GM23338 (cell line): ENCODE measurements around the gene MAPRE2. TPM values are rescaled to one million over a fixed set of nuclear protein-coding genes. Genes with fewer than 3 reads are reported as not detected.

ENCODE experiments used
- ATAC-seq: fragments of 200-7000 bp; cut with Tn5 transposase; 3 replicates; pipeline ENCODE4 v1.9.1; 2020
- DNase-seq: peaks from one replicate; pipeline ENCODE4 v3.0.0-alpha.2; 2015; ENCODE audit warnings: low spot score
- H2AFZ ChIP-seq: fragments of 200-600 bp; sonication (generic); 2 replicates; pipeline ENCODE4 v1.8.0; 2016; ENCODE audit warnings: antibody characterized with exemption, mild to moderate bottlenecking, moderate library complexity
- H3F3A ChIP-seq: fragments of 200-600 bp; sonication (generic); replicated peaks from 2 replicates; pipeline ENCODE4 v1.8.0; 2017; ENCODE audit warnings: antibody characterized with exemption, mixed run types, low read depth
- H3K27ac ChIP-seq: fragments of 200-600 bp; sonication (generic); 2 replicates; pipeline ENCODE4 v1.6.1; 2016; ENCODE audit warnings: low read depth
- H3K27me3 ChIP-seq: fragments of 200-600 bp; sonication (generic); 2 replicates; pipeline ENCODE4 v1.8.0; 2016; ENCODE audit warnings: mild to moderate bottlenecking, mixed run types, moderate library complexity; ENCODE audit not compliant: insufficient read depth
- H3K36me3 ChIP-seq: fragments of 200-600 bp; sonication (generic); 2 replicates; pipeline ENCODE4 v1.8.0; 2016; ENCODE audit warnings: mild to moderate bottlenecking; ENCODE audit not compliant: insufficient read depth
- H3K4me1 ChIP-seq: fragments of 200-600 bp; sonication (generic); 2 replicates; pipeline ENCODE4 v1.8.0; 2016; ENCODE audit warnings: mild to moderate bottlenecking, moderate library complexity; ENCODE audit not compliant: insufficient read depth
- H3K4me2 ChIP-seq: fragments of 200-600 bp; sonication (generic); 2 replicates; pipeline ENCODE4 v1.7.1; 2017; ENCODE audit warnings: mixed run types
- H3K4me3 ChIP-seq: fragments of 200-600 bp; sonication (generic); 2 replicates; pipeline ENCODE4 v1.6.1; 2016; ENCODE audit warnings: mixed run types
- H3K79me2 ChIP-seq: fragments of 200-600 bp; sonication (generic); replicated peaks from 2 replicates; pipeline ENCODE4 v1.8.0; 2017; ENCODE audit warnings: mild to moderate bottlenecking; ENCODE audit not compliant: insufficient read depth
- H3K9me2 ChIP-seq: fragments of 200-600 bp; sonication (generic); 2 replicates; pipeline ENCODE4 v1.8.0; 2017; ENCODE audit not compliant: insufficient read depth
- H4K20me1 ChIP-seq: fragments of 200-600 bp; sonication (generic); replicated peaks from 2 replicates; pipeline ENCODE4 v1.8.0; 2017; ENCODE audit warnings: mild to moderate bottlenecking; ENCODE audit not compliant: insufficient read depth
- H3K27ac Mint-ChIP-seq: 2 replicates; pipeline ENCODE4 v1.8.0; 2020; ENCODE audit warnings: inconsistent platforms, mild to moderate bottlenecking, moderate library complexity, mixed read lengths
- H3K27me3 Mint-ChIP-seq: 3 replicates; pipeline ENCODE4 v1.8.0; 2022; ENCODE audit warnings: low read depth, mild to moderate bottlenecking, moderate library complexity, mixed read lengths, inconsistent platforms; ENCODE audit not compliant: insufficient read depth, poor library complexity
- H3K36me3 Mint-ChIP-seq: 3 replicates; pipeline ENCODE4 v1.8.0; 2021; ENCODE audit warnings: low read depth, mild to moderate bottlenecking, inconsistent platforms, moderate library complexity, mixed read lengths
- H3K4me1 Mint-ChIP-seq: 3 replicates; pipeline ENCODE4 v1.8.0; 2020; ENCODE audit warnings: mild to moderate bottlenecking, inconsistent platforms, mixed read lengths
- H3K4me3 Mint-ChIP-seq: 3 replicates; pipeline ENCODE4 v1.8.0; 2021; ENCODE audit warnings: moderate library complexity, mild to moderate bottlenecking, inconsistent platforms, mixed read lengths
- H3K9me3 Mint-ChIP-seq: 3 replicates; pipeline ENCODE4 v1.8.0; 2020; ENCODE audit warnings: moderate library complexity, mild to moderate bottlenecking, inconsistent platforms, mixed read lengths
- CREB1 ChIP-seq: fragments of 250-450 bp; sonication (Bioruptor Pico); IDR thresholded peaks from 2 replicates; pipeline ENCODE4 v1.5.0; 2020; ENCODE audit warnings: low read depth, mild to moderate bottlenecking, moderate library complexity
- EZH2 ChIP-seq: fragments of 200-600 bp; sonication (generic); IDR thresholded peaks from one replicate; pipeline ENCODE4 v1.8.0; 2017; ENCODE audit warnings: antibody characterized with exemption, mild to moderate bottlenecking, low read depth; ENCODE audit not compliant: unreplicated experiment
- EZH2phosphoT487 ChIP-seq: fragments of 200-600 bp; sonication (generic); IDR thresholded peaks from one replicate; pipeline ENCODE4 v1.8.1; 2018; ENCODE audit warnings: antibody characterized with exemption; ENCODE audit not compliant: unreplicated experiment
- JUNB ChIP-seq: IDR thresholded peaks from one replicate; pipeline ENCODE4 v1.6.1; 2016; ENCODE audit warnings: antibody characterized with exemption; ENCODE audit not compliant: unreplicated experiment
- NANOG ChIP-seq: IDR thresholded peaks from 2 replicates; pipeline ENCODE4 v1.6.1; 2016; ENCODE audit warnings: antibody characterized with exemption, borderline replicate concordance
- POLR2AphosphoS5 ChIP-seq: IDR thresholded peaks from 2 replicates; pipeline ENCODE4 v1.6.1; 2016; ENCODE audit warnings: antibody characterized with exemption, low read depth
- REST ChIP-seq: IDR thresholded peaks from one replicate; pipeline ENCODE4 v1.6.1; 2018; ENCODE audit warnings: antibody characterized with exemption; ENCODE audit not compliant: unreplicated experiment
- STAT1 ChIP-seq: IDR thresholded peaks from one replicate; pipeline ENCODE4 v1.6.1; 2016; ENCODE audit warnings: antibody characterized with exemption; ENCODE audit not compliant: unreplicated experiment
- ZNF114 ChIP-seq: fragments of 250-450 bp; sonication (Bioruptor Pico); IDR thresholded peaks from 2 replicates; pipeline ENCODE4 v1.5.0; 2020; ENCODE audit warnings: mild to moderate bottlenecking, moderate library complexity
- ZNF331 ChIP-seq: fragments of 250-450 bp; sonication (Bioruptor Pico); IDR thresholded peaks from 2 replicates; pipeline ENCODE4 v1.5.0; 2020; ENCODE audit warnings: low read depth, mild to moderate bottlenecking, moderate library complexity
- ZNF462 ChIP-seq: fragments of 250-450 bp; sonication (Bioruptor Pico); IDR thresholded peaks from 2 replicates; pipeline ENCODE4 v1.5.0; 2020; ENCODE audit warnings: mild to moderate bottlenecking, moderate library complexity
- polyA plus RNA-seq: library from polyadenylated mRNA; unstranded; fragments of >200 nt; fragmentation: Nextera tagmentation; extraction: Ambion mirVana; gene quantifications from 2 replicates; pipeline ENCODE4 v1.2.1, GENCODE V29; 2016
- total RNA-seq: library from RNA; depleted of rRNA; stranded (reverse); fragments of >200 nt; shearing (Covaris generic); gene quantifications from 2 replicates; pipeline ENCODE4 v1.2.3, GENCODE V29; 2014
- TF ChIP-seq, protein P1 (sequence below): IDR thresholded peaks from 2 replicates; pipeline ENCODE4 v1.6.1; 2016; ENCODE audit warnings: antibody characterized with exemption
- TF ChIP-seq, protein P2 (sequence below), 2 experiments: fragments of 200-600 bp in 1 of 2; sonication (generic) in 1 of 2; conservative IDR thresholded peaks; 2 replicates each; pipeline versions ENCODE4 v1.5.1 to v1.6.1; 2016 to 2017; ENCODE audit warnings: antibody characterized with exemption in 2 of 2, low read depth in 2 of 2, mild to moderate bottlenecking in 2 of 2, moderate library complexity in 1 of 2

The MAPRE2 gene
- total and polyA plus RNA-seq, 2 experiments from 2014 or later: 17.8 to 40.4 TPM

- no peaks in the 10 kb centered on the region for H3K4me1 Mint-ChIP-seq
- Histone ChIP-seq H3K79me2 (no peaks in the 10 kb centered on the region), H3K27ac (no peak overlapping the region), H4K20me1 (no peaks in the 10 kb centered on the region; the same call in none of the 2 replicates), H3K4me3 (no peak overlapping the region), H3K9me2 (no peaks in the 10 kb centered on the region), H3F3A (no peaks in the 10 kb centered on the region), H3K4me1 (no peaks in the 10 kb centered on the region), H3K36me3 (no peaks in the 10 kb centered on the region; the same call in 1 of the 2 replicates), H3K4me2 (no peak overlapping the region), H2AFZ (no peak overlapping the region), H3K27me3 (no peaks in the 10 kb centered on the region)
- no peaks in the 10 kb centered on the region for H3K27me3 Mint-ChIP-seq
- H3K36me3 Mint-ChIP-seq: no peaks in the 10 kb centered on the region
- no peak overlapping the region for H3K27ac Mint-ChIP-seq
- TF ChIP-seq, protein P1, sequence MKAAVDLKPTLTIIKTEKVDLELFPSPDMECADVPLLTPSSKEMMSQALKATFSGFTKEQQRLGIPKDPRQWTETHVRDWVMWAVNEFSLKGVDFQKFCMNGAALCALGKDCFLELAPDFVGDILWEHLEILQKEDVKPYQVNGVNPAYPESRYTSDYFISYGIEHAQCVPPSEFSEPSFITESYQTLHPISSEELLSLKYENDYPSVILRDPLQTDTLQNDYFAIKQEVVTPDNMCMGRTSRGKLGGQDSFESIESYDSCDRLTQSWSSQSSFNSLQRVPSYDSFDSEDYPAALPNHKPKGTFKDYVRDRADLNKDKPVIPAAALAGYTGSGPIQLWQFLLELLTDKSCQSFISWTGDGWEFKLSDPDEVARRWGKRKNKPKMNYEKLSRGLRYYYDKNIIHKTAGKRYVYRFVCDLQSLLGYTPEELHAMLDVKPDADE: no peak
- TF ChIP-seq NANOG (no peak), POLR2AphosphoS5 (no peak), JUNB (no peak), ZNF331 (CRISPR knock-in tag) (no peak), EZH2phosphoT487 (no peak), REST (no peak), ZNF114 (no peak), ZNF462 (no peak), EZH2 (no peak), STAT1 (no peak), CREB1 (CRISPR knock-in tag) (no peak)
- TF ChIP-seq, protein P2, sequence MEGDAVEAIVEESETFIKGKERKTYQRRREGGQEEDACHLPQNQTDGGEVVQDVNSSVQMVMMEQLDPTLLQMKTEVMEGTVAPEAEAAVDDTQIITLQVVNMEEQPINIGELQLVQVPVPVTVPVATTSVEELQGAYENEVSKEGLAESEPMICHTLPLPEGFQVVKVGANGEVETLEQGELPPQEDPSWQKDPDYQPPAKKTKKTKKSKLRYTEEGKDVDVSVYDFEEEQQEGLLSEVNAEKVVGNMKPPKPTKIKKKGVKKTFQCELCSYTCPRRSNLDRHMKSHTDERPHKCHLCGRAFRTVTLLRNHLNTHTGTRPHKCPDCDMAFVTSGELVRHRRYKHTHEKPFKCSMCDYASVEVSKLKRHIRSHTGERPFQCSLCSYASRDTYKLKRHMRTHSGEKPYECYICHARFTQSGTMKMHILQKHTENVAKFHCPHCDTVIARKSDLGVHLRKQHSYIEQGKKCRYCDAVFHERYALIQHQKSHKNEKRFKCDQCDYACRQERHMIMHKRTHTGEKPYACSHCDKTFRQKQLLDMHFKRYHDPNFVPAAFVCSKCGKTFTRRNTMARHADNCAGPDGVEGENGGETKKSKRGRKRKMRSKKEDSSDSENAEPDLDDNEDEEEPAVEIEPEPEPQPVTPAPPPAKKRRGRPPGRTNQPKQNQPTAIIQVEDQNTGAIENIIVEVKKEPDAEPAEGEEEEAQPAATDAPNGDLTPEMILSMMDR (conservative IDR thresholded peaks at IDR 0.05; ENCODE audit: low read depth in 2 of 2): no peak
- no peaks in the 10 kb centered on the region for H3K9me3 Mint-ChIP-seq
- H3K4me3 Mint-ChIP-seq: no peak overlapping the region
- no peak for DNase-seq
- no peak for ATAC-seq
These were observed 48.8 kb downstream of the MAPRE2 start for GRCh38 chr18:35089891-35090550.
